ENCODE measurements around the gene PCBD1.

GRCh38 chr10:70887804-70888800, at the start of gene PCBD1:
- TF ChIP-seq, protein P1, sequence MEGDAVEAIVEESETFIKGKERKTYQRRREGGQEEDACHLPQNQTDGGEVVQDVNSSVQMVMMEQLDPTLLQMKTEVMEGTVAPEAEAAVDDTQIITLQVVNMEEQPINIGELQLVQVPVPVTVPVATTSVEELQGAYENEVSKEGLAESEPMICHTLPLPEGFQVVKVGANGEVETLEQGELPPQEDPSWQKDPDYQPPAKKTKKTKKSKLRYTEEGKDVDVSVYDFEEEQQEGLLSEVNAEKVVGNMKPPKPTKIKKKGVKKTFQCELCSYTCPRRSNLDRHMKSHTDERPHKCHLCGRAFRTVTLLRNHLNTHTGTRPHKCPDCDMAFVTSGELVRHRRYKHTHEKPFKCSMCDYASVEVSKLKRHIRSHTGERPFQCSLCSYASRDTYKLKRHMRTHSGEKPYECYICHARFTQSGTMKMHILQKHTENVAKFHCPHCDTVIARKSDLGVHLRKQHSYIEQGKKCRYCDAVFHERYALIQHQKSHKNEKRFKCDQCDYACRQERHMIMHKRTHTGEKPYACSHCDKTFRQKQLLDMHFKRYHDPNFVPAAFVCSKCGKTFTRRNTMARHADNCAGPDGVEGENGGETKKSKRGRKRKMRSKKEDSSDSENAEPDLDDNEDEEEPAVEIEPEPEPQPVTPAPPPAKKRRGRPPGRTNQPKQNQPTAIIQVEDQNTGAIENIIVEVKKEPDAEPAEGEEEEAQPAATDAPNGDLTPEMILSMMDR (IDR thresholded peaks at IDR 0.05; ENCODE audit: insufficient read depth, low read length) = no peak
- no peak for TF ChIP-seq REST (IDR thresholded peaks at IDR 0.05; ENCODE audit: insufficient replicate concordance, low read depth)
- TF ChIP-seq POLR2AphosphoS5 (IDR thresholded peaks at IDR 0.05; ENCODE audit: low read depth) = no peak
- TF ChIP-seq GABPA (IDR thresholded peaks at IDR 0.05; ENCODE audit: low read depth) = no peak
- TF ChIP-seq SPI1 (IDR thresholded peaks at IDR 0.05; ENCODE audit: borderline replicate concordance, low read depth) = no peak
